Fibroblast of villous mesenchyme (primary cell): ENCODE results near the gene MCUR1. TPM values are rescaled to one million over a fixed set of nuclear protein-coding genes. Genes with fewer than 3 reads are reported as not detected.
"Not testable (repeated sequence)": the region's sequence is repeated elsewhere in the genome, so short reads cannot be mapped to it uniquely, and the experiment has no call there.

ENCODE experiments used
- DNase-seq: peaks from one replicate; pipeline ENCODE4 v3.0.0-alpha.2; 2010; ENCODE audit warnings: low read depth
- H3K4me3 ChIP-seq: 2 replicates; pipeline ENCODE4 v1.5.1; 2011; ENCODE audit warnings: low read depth, mild to moderate bottlenecking, low read length
- CTCF ChIP-seq: IDR thresholded peaks from 2 replicates; pipeline ENCODE4 v1.5.1; 2012; ENCODE audit warnings: low read depth, mild to moderate bottlenecking, low read length; ENCODE audit not compliant: insufficient read depth
- total RNA-seq: library from RNA; depleted of rRNA; stranded (reverse); fragments of >200 nt; gene quantifications from 2 replicates; pipeline ENCODE4 v1.2.3, GENCODE V29; 2012

MCUR1 gene
- total RNA-seq, 1 donor = 13.8 TPM

DNA sequence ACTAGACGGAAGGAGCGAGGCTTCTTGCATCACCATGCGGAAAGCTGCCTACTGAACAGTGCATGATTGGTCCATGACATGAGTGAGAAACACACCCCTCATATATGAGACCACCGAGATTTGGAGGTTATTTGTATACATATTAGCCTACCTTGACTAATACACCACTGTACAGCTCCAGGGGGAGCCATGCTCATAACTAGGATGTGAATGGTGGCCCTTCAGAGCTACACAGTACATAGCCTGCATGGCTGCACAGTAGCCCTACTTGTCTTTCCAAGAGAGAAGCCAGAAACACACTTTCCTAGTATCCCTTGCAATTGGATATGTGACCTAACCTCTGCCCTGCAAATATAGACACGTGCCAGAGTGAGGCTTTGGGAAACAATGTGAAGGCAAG lies 21.8 kb upstream of the MCUR1 start:
- H3K4me3 ChIP-seq = no peak overlapping the region
- no peak for TF ChIP-seq CTCF
- no peak for DNase-seq

- no peak overlapping the region for H3K4me3 ChIP-seq
- no peak for DNase-seq
- no peak for TF ChIP-seq CTCF
Measured at GRCh38 chr6:13834790-13835189, 20.4 kb upstream of the MCUR1 start.

GRCh38 chr6:13834018-13834417 lies 19.7 kb upstream of the MCUR1 start:
- not testable (repeated sequence) for DNase-seq, H3K4me3 ChIP-seq

- TF ChIP-seq CTCF = no peak
- H3K4me3 ChIP-seq = no peak overlapping the region
- DNase-seq = no peak
Measured at GRCh38 chr6:13832778-13833177, 18.4 kb upstream of the MCUR1 start.

GRCh38 chr6:13831615-13832014 lies 17.3 kb upstream of the MCUR1 start:
- H3K4me3 ChIP-seq = no peak overlapping the region
- no peak for DNase-seq
- TF ChIP-seq CTCF = no peak

DNA sequence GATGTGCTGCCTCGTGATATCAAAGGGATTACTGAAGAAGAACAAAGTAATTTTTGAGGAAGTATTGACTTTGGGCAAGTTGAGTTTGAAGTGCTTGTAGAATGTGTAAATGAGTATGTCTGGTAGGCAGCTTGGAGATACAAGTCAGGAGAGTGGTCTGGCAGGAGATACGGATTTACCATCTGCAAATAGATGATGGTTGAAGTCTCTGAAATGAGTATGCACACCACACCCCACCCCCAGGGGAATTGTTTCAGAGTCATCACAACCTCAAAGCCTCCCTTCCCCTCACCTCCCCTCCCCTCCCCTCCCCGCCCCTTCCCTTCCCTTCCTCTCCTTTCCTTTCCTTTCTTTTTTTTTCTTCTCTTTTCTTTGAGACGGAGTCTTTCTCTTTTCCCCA lies 16.4 kb upstream of the MCUR1 start:
- H3K4me3 ChIP-seq = no peak overlapping the region
- no peak for DNase-seq
- TF ChIP-seq CTCF = no peak

DNA sequence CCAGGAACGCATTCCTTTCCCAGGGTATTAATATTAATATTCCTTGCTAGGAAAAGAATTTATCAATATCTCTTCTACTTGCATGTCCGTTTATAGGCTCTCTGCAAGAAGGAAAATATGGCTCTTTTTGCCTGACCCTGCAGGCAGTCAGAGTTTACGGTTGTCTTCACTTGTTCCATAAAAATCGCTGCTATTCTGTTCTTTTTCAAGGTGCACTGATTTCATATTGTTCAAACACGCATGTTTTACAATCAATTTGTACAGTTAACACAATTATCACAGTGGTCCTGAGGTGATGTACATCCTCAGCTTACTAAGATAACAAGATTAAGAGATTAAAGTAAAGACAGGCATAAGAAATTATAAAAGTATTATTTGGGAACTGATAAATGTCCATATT lies 15.1 kb upstream of the MCUR1 start:
- H3K4me3 ChIP-seq, DNase-seq: not testable (repeated sequence)

DNA sequence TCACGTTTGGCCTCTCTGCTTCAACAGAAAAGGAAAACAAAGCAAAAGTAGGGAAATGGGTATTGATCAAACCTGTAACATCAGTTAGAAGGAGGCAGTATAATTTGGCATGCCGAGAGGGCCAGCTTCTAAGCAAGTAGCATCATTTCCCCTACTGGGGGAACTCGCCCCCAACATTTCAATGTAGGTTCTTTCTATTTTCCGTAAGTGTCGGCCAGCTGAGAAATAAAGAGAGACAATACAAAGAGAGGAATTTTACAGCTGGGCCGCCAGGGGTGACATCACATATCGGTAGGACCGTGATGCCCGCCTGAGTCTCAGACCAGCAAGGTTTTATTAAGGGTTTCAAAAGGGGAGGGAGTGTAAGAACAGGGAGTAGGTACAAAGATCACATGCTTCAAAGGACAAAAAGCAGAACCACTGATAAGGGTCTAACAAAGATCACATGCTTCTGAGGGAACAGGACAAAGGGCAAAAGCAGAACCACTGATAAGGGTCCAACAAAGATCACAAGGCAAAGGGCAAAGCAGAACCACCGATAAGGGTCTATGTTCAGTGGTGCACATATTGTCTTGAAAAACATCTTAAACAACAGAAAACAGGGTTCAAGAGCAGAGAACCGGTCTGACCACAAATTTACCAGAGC lies 14.4 kb upstream of the MCUR1 start:
- not testable (repeated sequence) for H3K4me3 ChIP-seq, DNase-seq
